PC-9 (cell line): ENCODE data around the gene KIF27. TPM values are rescaled to one million over a fixed set of nuclear protein-coding genes. Genes with fewer than 3 reads are reported as not detected.
"Not testable (repeated sequence)": the region's sequence is repeated elsewhere in the genome, so short reads cannot be mapped to it uniquely, and the experiment has no call there.

ENCODE experiments used
- BruUV-seq: library from RNA; stranded (reverse); fragments of 400-500 nt; replicated peaks from 2 replicates; lab custom pipeline; 2021; lab: Mats Ljungman, UMichigan
- CTCF ChIA-PET: fragments of 300-600 bp; sonication (Branson Sonifier 250); formaldehyde crosslinking; loops from one replicate; lab custom pipeline; 2022; ENCODE audit warnings: antibody characterized with exemption; lab: Charles Lee
- POLR2A ChIA-PET: fragments of 300-600 bp; sonication (Branson Sonifier 250); formaldehyde crosslinking; loops from one replicate; lab custom pipeline; 2022; ENCODE audit warnings: antibody characterized with exemption; ENCODE audit not compliant: unreplicated experiment; lab: Charles Lee
- DNase-seq, 2 experiments: peaks; one replicate each; pipeline versions ENCODE4 v3.0.0 to v3.0.0-alpha.2; 2015 to 2022; ENCODE audit warnings: mixed read lengths in 1 of 2
- H2AFZ ChIP-seq: fragments of 200-600 bp; sonication (generic); 2 replicates; pipeline ENCODE4 v1.8.1; 2017; ENCODE audit warnings: antibody characterized with exemption
- H3F3A ChIP-seq: fragments of 200-600 bp; sonication (generic); 2 replicates; pipeline ENCODE4 v1.8.1; 2017; ENCODE audit warnings: antibody characterized with exemption, mild to moderate bottlenecking, low read depth; ENCODE audit not compliant: insufficient read depth
- H3K27ac ChIP-seq: fragments of 200-600 bp; sonication (generic); 2 replicates; pipeline ENCODE4 v1.6.1; 2016; ENCODE audit warnings: mixed run types
- H3K27me3 ChIP-seq: fragments of 200-600 bp; sonication (generic); 2 replicates; pipeline ENCODE4 v1.6.1; 2016; ENCODE audit warnings: low read depth, mixed run types; ENCODE audit not compliant: insufficient read depth
- H3K36me3 ChIP-seq: fragments of 200-600 bp; sonication (generic); 2 replicates; pipeline ENCODE4 v1.6.1; 2016; ENCODE audit warnings: low read depth, mixed run types
- H3K4me1 ChIP-seq: fragments of 200-600 bp; sonication (generic); replicated peaks from 2 replicates; pipeline ENCODE4 v1.6.1; 2016; ENCODE audit warnings: mixed run types; ENCODE audit not compliant: insufficient read depth
- H3K4me2 ChIP-seq: fragments of 200-600 bp; sonication (generic); 2 replicates; pipeline ENCODE4 v1.6.1; 2017; ENCODE audit warnings: mixed run types
- H3K4me3 ChIP-seq: fragments of 200-600 bp; sonication (generic); 2 replicates; pipeline ENCODE4 v1.6.1; 2016; ENCODE audit warnings: mixed run types
- H3K79me2 ChIP-seq: fragments of 200-600 bp; sonication (generic); 2 replicates; pipeline ENCODE4 v1.6.1; 2017; ENCODE audit warnings: low read depth, mixed run types
- H3K9me2 ChIP-seq: fragments of 200-600 bp; sonication (generic); 2 replicates; pipeline ENCODE4 v1.8.1; 2017; ENCODE audit warnings: mild to moderate bottlenecking; ENCODE audit not compliant: insufficient read depth
- H3K9me3 ChIP-seq: fragments of 200-600 bp; sonication (generic); 2 replicates; pipeline ENCODE4 v1.8.1; 2016; ENCODE audit warnings: low read depth; ENCODE audit not compliant: insufficient read depth
- H4K20me1 ChIP-seq: fragments of 200-600 bp; sonication (generic); 2 replicates; pipeline ENCODE4 v1.8.1; 2017; ENCODE audit not compliant: insufficient read depth
- CTCF ChIP-seq: fragments of 200-600 bp; sonication (generic); conservative IDR thresholded peaks from 2 replicates; pipeline ENCODE4 v1.6.1; 2017; ENCODE audit warnings: mixed run types, antibody characterized with exemption, mild to moderate bottlenecking, moderate library complexity
- EZH2 ChIP-seq: fragments of 200-600 bp; sonication (generic); IDR thresholded peaks from 2 replicates; pipeline ENCODE4 v1.8.0; 2017; ENCODE audit warnings: antibody characterized with exemption, low read depth
- intact Hi-C: fragments of 100-400 bp; cut with micrococcal nuclease; formaldehyde crosslinking; loops from one replicate; pipeline ENCODE4 v1.10.0; 2022; ENCODE audit not compliant: unreplicated experiment
- total RNA-seq: library from RNA; stranded (reverse); gene quantifications from 2 replicates; pipeline ENCODE4 v1.2.3, GENCODE V29; 2021

KIF27 gene
- total RNA-seq, 1 experiment from 2014 or later = 13.3 TPM

GRCh38 chr9:83957248-83957513 is 35.9 kb upstream of the KIF27 start:
- Histone ChIP-seq H3F3A (peaks cover 41% of the 10 kb centered on the region), H3K27ac (no peak overlapping the region), H3K27me3 (no peaks in the 10 kb centered on the region), H3K79me2 (no peaks in the 10 kb centered on the region), H3K4me3 (peak overlapping the region; percentile 69), H3K9me2 (no peaks in the 10 kb centered on the region), H3K36me3 (no peaks in the 10 kb centered on the region), H3K9me3 (no peaks in the 10 kb centered on the region), H2AFZ (peak overlapping the region; percentile 96), H4K20me1 (no peaks in the 10 kb centered on the region), H3K4me2 (peak overlapping the region; percentile 84), H3K4me1 (peaks cover 37% of the 10 kb centered on the region)
- DNase-seq = no peak
- TF ChIP-seq CTCF (no peak), EZH2 (no peak)
- ChIA-PET CTCF (no interaction called here), POLR2A (no interaction called here)
- intact Hi-C loops = loop anchor here (2.0 to 5.0 kb wide), 2 partner anchors 24 to 225 kb away; partner anchors contain the start of genes HNRNPK and RMI1
- no TSS peak for BruUV-seq

- ChIA-PET POLR2A (interaction anchor here (0.7 kb wide), 1 partner anchor 35 kb away, joined by 3 read pairs; the partner anchor contains the start of gene KIF27), CTCF (no interaction called here)
- intact Hi-C loops = loop anchor here (2.0 to 5.0 kb wide), 2 partner anchors 24 to 226 kb away; partner anchors contain the start of genes HNRNPK and RMI1
- H3K27me3 ChIP-seq = no peaks in the 10 kb centered on the region
- no peaks in the 10 kb centered on the region for H3K36me3 ChIP-seq
- no peak for TF ChIP-seq EZH2
- no peak for TF ChIP-seq CTCF
- H3K4me3 ChIP-seq = peak overlapping the region; percentile 69
- H3K4me2 ChIP-seq = peak overlapping the region; percentile 84
- peak; percentile 68 to 78 for DNase-seq
- peaks cover 36% of the 10 kb centered on the region for H3F3A ChIP-seq
- H3K27ac ChIP-seq = peak overlapping the region; percentile 50
- H3K79me2 ChIP-seq = no peaks in the 10 kb centered on the region
- no peaks in the 10 kb centered on the region for H3K9me3 ChIP-seq
- BruUV-seq = TSS peak; percentile 87
- no peaks in the 10 kb centered on the region for H4K20me1 ChIP-seq
- peak overlapping the region; percentile 96 for H2AFZ ChIP-seq
- peaks cover 32% of the 10 kb centered on the region for H3K4me1 ChIP-seq
- no peaks in the 10 kb centered on the region for H3K9me2 ChIP-seq
Measured at GRCh38 chr9:83956436-83957247, 35.4 kb upstream of the KIF27 start.

- intact Hi-C loops = loop anchor here (2.0 to 5.0 kb wide), 2 partner anchors 25 to 226 kb away; partner anchors contain the start of genes HNRNPK and RMI1
Measured at GRCh38 chr9:83956086-83956435, 34.8 kb upstream of the KIF27 start.

GRCh38 chr9:83948096-83948495 is 26.9 kb upstream of the KIF27 start:
- POLR2A ChIA-PET, H3K4me3 ChIP-seq, H3K9me3 ChIP-seq, intact Hi-C loops, H3K9me2 ChIP-seq, DNase-seq, H3K79me2 ChIP-seq, BruUV-seq, H3K4me1 ChIP-seq, H2AFZ ChIP-seq, H3K27ac ChIP-seq, H3K4me2 ChIP-seq, H3K36me3 ChIP-seq, CTCF ChIA-PET, H4K20me1 ChIP-seq, H3K27me3 ChIP-seq, H3F3A ChIP-seq: not testable (repeated sequence)

More at GRCh38 chr9:83956086-83956435, 34.8 kb upstream of the KIF27 start:
- H3K27me3 ChIP-seq = no peaks in the 10 kb centered on the region
- ChIA-PET CTCF (no interaction called here), POLR2A (interaction anchor here (0.7 kb wide), 1 partner anchor 35 kb away, joined by 3 read pairs; the partner anchor contains the start of gene KIF27)
- H3K27ac ChIP-seq = peak overlapping the region; percentile 50; the same call in 1 of the 2 replicates
- no peaks in the 10 kb centered on the region for H3K79me2 ChIP-seq
- no peak for DNase-seq
- no peaks in the 10 kb centered on the region for H3K9me2 ChIP-seq
- TSS peak; percentile 60 for BruUV-seq
- H3K4me2 ChIP-seq = peak overlapping the region; percentile 84
- H3F3A ChIP-seq = peaks cover 34% of the 10 kb centered on the region
- H3K36me3 ChIP-seq = no peaks in the 10 kb centered on the region
- H3K4me1 ChIP-seq = peaks cover 31% of the 10 kb centered on the region
- H4K20me1 ChIP-seq = no peaks in the 10 kb centered on the region
- no peaks in the 10 kb centered on the region for H3K9me3 ChIP-seq
- H2AFZ ChIP-seq = peak overlapping the region; percentile 96
- TF ChIP-seq EZH2 = no peak
- TF ChIP-seq CTCF = no peak
- H3K4me3 ChIP-seq = peak overlapping the region; percentile 69
